Activated CD4-positive, alpha-beta T cell treated with anti-CD3 and anti-CD28 coated beads for 24 hours (primary cell): Measurements from ENCODE around the gene DOCK3.
"Not testable (repeated sequence)": the region's sequence is repeated elsewhere in the genome, so short reads cannot be mapped to it uniquely, and the experiment has no call there.

ENCODE experiments used
- DNase-seq, 2 donors: peaks; one replicate each; pipeline ENCODE4 v3.0.0-alpha.2; 2020; ENCODE audit warnings: low read depth in 2 of 2

The DOCK3 gene

DNA sequence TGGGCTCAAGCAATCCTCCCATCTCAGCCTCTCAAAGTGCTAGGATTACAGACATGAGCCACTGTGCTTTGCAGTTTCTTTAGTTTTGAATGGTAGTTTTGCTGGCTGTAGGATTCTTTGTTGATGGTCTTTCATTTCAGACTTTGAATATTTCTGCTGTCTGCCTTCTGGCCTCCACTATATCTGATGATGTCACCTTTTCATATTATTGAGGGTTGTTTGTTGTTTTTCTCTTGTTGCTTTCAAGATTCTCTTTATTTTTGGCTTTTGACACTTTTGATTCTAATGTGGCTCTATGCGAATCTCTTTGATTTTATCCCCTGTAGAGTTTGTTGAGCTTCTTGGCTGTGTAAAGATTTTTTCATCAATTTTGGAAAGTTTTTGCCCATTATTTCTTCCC lies 631.4 kb downstream of the DOCK3 start:
- DNase-seq = no peak

GRCh38 chr3:51307458-51307857 lies 632.7 kb downstream of the DOCK3 start:
- DNase-seq = no peak

GRCh38 chr3:51307945-51308607 lies 633.3 kb downstream of the DOCK3 start:
- not testable (repeated sequence) for DNase-seq

- DNase-seq = no peak
These were observed 636.3 kb downstream of the DOCK3 start for GRCh38 chr3:51311055-51311454.

- no peak for DNase-seq
These were observed 653.5 kb downstream of the DOCK3 start for GRCh38 chr3:51328206-51328605.

- DNase-seq = no peak
These were observed 655.3 kb downstream of the DOCK3 start for GRCh38 chr3:51330046-51330445.

DNA sequence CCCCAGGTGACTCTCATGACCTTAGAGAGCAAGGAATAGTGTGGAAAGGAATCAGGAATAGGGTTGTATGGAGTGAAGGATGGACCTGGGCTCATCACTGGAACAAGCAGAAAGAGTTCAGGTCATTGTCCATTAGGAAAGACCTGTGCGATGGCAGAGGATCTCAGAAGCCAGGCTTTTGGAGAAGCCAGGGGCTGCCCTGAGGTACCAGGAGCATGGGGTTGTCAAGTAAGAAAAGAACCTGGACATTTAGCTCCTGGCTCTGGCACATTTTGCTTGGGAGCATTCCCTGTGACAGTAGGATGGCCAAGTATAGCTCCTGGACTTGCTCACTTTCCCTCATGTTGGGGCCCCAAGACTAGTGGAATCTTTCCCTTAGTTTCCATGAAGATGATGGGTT lies 657.4 kb downstream of the DOCK3 start:
- no peak for DNase-seq

DNA sequence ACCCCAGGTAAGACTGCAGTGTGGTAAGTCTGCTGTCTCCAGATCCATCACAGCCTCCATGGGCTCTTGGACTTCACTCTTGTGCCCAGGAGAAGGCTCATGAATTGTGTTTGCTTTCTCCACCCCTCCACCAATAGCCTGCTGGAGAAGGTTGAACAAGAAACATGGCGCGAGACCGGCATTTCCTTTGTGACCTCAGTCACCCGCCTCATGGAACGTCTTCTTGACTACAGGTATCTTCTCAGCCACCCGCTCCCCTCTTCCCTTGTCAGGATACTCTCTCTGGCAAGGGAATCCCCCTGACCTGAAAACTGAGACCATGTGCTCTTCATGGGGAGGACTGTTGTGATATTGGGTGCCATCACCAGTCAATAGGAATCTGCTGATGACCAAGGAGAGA lies 658.3 kb downstream of the DOCK3 start:
- no peak for DNase-seq

- no peak for DNase-seq
These were observed 661.5 kb downstream of the DOCK3 start for GRCh38 chr3:51336261-51336660.

DNA sequence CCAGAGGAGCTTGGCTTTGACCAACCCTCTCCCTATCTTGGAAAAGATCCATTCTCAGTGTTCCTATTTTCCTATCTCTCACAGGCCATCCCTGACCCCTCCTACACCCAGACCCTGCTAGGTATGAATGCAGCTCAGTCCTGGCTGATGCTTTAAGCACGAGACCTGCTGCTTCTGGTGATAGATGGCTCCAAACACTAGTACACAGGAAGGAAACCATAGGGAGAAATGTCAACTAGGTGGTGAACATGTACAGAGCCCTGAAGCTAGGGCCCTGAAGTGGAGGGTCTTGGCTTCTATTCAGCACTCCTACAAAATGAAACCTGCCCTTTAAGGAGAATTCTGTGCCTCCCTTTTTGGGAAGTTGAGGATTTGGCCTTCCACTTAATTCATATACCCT lies 662.9 kb downstream of the DOCK3 start:
- DNase-seq = no peak

DNA sequence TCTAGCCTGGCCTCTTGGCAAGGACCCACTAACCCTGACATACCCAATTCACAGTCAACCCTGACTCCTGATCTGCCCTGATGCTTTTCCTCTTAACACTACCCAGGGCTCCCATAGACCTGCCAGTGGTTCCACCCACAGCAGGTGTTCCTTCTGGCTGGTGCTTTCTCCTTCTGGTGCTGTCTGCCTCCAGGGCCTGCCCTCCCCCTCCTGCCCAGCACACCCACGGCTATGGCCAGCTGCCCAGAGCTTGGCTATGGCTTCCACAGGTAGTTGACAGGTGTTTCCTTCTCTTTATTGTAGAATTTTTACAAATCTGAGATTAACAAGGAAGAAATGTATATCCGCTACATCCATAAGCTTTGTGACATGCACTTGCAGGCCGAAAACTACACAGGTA lies 663.9 kb downstream of the DOCK3 start:
- no peak for DNase-seq

DNA sequence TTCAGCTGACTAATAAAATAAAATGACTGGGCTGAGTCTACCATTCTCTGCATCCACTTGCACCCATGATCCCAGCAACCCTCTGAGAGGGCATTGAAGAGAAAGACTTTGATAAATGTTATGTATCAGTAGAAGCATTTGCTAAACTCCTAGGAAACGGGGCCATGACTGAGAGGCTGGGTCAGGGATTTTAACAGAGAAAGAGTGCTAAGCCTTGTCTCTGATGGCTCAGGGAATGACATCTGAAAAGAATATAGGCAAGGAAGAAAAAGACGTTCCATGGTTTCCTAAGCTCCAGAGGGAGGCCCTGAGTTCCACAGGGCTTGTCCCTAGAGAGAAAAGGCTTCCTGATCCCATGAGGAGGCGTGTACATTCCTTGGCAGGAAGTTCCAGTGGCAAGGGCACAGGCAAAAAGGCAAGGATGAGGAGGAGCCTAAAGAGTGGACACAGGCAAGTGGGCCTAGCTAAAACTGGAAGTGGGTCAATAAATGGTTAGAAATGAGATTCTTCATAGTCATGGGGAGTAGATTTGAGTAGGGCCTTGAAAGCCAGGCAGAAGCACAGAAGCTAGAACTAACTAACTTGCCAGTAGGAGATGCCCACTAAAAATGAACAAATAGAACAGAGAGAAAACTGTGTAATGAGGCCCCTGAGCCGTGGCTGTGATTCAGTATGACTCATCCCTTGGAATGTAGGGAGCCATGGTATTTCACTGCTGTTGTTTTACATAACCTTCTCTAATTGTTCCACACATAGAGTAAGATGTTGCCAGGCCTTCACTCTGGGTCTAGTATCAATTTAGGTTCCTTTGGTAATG lies 665.5 kb downstream of the DOCK3 start:
- no peak for DNase-seq

- DNase-seq = no peak
These were observed 666.4 kb downstream of the DOCK3 start for GRCh38 chr3:51340989-51341636.

- no peak for DNase-seq
These were observed 669.4 kb downstream of the DOCK3 start for GRCh38 chr3:51343918-51344687.

- DNase-seq = no peak
These were observed 676.0 kb downstream of the DOCK3 start for GRCh38 chr3:51350751-51351150.

GRCh38 chr3:51353131-51353530 lies 678.4 kb downstream of the DOCK3 start:
- no peak for DNase-seq

DNA sequence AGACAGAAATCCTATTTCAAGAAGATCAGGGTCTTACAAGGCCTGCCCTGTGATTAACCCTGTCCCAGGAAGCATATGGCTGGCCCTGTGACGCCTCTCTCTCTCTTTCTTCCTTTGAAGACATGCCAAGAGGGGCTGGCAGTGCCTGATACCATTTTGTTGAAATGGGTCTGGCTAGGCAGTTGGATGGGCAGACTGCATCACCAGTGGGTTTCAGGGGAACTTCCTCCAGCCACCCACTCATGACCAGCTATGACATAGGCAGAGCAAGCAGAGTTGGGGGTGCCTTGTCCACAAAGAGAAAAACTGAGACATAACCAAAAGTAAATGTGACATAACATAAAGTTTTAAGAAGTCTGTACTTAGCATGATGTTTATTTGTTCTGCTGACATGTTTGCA lies 679.0 kb downstream of the DOCK3 start:
- DNase-seq = no peak

DNA sequence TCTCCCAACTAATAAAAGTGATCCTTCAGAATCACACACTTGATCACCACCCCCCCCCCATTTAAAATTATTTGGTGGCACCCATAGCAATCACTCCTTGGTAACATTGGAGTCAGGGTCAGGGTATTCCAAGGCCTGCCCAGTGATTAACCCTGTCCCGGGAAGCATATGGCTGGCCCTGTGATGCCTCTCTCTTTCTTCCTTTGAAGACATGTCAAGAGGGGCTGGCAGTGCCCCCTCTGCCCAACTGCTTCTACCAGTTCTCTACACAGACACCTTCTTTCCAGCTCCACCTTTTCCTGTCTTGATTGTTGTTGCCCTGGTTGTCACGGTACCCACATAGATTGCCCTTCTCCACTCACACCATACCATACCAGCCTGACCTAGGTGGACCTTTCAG lies 679.4 kb downstream of the DOCK3 start:
- DNase-seq = no peak

- DNase-seq = no peak
These were observed 680.2 kb downstream of the DOCK3 start for GRCh38 chr3:51354731-51355615.

DNA sequence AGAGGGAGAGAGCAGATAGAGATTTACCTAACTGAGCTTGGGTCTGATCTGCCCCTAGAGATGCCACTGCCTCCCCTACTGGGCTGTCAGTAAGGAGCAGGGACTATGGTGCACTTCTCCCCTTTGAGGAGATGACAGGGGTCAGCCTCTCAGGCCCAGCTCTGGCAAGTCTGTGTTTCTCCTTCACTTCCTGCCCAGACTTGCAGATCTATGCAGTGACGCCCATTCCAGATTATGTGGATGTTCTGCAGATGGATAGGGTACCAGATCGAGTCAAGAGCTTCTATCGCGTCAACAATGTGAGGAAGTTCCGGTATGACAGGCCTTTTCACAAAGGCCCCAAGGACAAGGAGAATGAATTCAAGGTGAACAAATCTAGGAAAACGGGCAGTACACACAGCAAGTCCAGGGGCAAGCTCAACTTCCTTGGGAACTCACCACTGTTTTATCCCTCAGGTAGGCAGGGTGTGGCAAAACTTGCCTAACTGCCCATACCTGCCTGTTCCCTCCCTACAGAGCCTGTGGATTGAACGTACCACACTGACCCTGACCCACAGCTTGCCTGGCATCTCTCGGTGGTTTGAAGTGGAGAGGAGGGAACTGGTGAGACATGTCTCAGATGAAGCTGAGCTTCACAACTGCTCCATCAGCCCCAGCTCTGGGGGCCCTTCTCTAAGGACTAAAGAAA lies 681.3 kb downstream of the DOCK3 start:
- DNase-seq = no peak

DNA sequence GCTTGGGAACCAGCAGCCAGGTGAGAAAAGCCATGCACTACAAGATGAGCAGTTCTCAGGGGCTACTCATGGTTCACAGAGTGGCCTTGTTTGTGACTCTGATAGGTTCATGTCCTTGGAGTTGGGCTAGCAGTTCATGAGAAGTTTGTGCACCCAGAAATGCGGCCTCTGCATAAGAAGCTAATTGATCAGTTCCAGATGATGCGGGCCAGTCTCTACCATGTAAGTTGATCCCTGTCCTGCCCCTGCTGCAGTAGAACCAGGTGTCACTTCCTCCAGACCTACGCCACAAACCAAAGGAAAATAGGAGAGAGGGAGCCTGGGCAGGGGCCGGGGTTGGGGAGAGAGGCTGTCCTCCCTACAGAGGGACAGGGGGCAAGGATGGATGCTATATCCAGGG lies 683.1 kb downstream of the DOCK3 start:
- no peak for DNase-seq
